Ascending aorta (tissue), 2 donors: ENCODE measurements around the gene PSMG2. TPM values are rescaled to one million over a fixed set of nuclear protein-coding genes. Genes with fewer than 3 reads are reported as not detected.

Experiments
- DNase-seq, 2 donors: peaks; one replicate each; pipeline ENCODE4 v3.0.0-alpha.2; 2019; ENCODE audit warnings: low spot score in 2 of 2
- H3K27ac ChIP-seq, 2 donors: fragments of 200-600 bp; sonication (generic); one replicate each; pipeline ENCODE4 v1.5.1; 2016 to 2017; ENCODE audit warnings: mild to moderate bottlenecking in 1 of 2
- H3K27me3 ChIP-seq: fragments of 200-600 bp; sonication (generic); one replicate; pipeline ENCODE4 v1.5.1; 2017
- H3K36me3 ChIP-seq, 2 donors: fragments of 200-600 bp; sonication (generic); one replicate each; pipeline ENCODE4 v1.5.1; 2016
- H3K4me1 ChIP-seq, 2 donors: fragments of 200-600 bp; sonication (generic); one replicate each; pipeline ENCODE4 v1.5.1; 2016 to 2017; ENCODE audit warnings: mild to moderate bottlenecking in 1 of 2
- H3K4me3 ChIP-seq, 2 donors: fragments of 200-600 bp; sonication (generic); one replicate each; pipeline ENCODE4 v1.5.1; 2016 to 2017; ENCODE audit warnings: mild to moderate bottlenecking in 1 of 2
- H3K9me3 ChIP-seq, 2 donors: fragments of 200-600 bp; sonication (generic); one replicate each; pipeline ENCODE4 v1.5.1; 2016
- intact Hi-C: fragments of 100-400 bp; cut with DNase I; formaldehyde crosslinking; loops from one replicate; pipeline ENCODE4 v1.15.1; 2023
- total RNA-seq: library from RNA; depleted of rRNA; stranded (reverse); fragments of >200 nt; gene quantifications from one replicate; pipeline ENCODE4 v1.1.0, GENCODE V29; 2016
- TF ChIP-seq, protein P1 (sequence below), 3 experiments: fragments of 200-600 bp in 2 of 3; fragments of 450-650 bp in 1 of 3; sonication (generic) in 2 of 3; IDR thresholded peaks; one replicate each; pipeline ENCODE4 v1.5.1; 2016 to 2019; ENCODE audit warnings: antibody characterized with exemption in 3 of 3, mild to moderate bottlenecking in 1 of 3, moderate library complexity in 1 of 3

The PSMG2 gene
- total RNA-seq, 1 donor from 2014 or later = 52.2 TPM

DNA sequence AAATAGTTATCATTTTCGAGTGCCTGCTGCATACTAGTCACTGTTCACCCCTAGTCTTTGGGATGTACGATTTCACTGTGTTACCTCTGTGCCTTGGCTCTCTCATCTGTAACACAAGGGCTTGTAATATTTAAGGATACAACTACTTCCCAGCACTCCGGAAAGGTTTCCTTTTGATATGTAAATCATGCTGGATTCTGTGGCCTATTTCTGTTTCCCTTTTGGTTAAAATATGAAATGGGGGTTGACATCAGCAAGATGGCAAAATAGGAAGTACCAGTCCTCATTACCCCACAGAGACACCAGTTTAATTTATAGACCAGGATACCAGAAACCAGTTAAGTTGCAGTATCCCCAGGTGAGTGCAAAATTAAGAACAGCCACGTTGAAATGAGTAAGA, 23.5 kb downstream of the PSMG2 start:
- Histone ChIP-seq H3K27ac (no peak overlapping the region), H3K36me3 (peaks cover 32 to 53% of the 10 kb centered on the region in 2 donors), H3K4me3 (no peak overlapping the region), H3K4me1 (no peaks in the 10 kb centered on the region), H3K27me3 (no peaks in the 10 kb centered on the region), H3K9me3 (no peaks in the 10 kb centered on the region)
- intact Hi-C loops = loop anchor here (5.0 kb wide), 2 partner anchors 166 to 266 kb away; partner anchors contain the start of gene CEP192
- DNase-seq = no peak
- TF ChIP-seq, protein P1, sequence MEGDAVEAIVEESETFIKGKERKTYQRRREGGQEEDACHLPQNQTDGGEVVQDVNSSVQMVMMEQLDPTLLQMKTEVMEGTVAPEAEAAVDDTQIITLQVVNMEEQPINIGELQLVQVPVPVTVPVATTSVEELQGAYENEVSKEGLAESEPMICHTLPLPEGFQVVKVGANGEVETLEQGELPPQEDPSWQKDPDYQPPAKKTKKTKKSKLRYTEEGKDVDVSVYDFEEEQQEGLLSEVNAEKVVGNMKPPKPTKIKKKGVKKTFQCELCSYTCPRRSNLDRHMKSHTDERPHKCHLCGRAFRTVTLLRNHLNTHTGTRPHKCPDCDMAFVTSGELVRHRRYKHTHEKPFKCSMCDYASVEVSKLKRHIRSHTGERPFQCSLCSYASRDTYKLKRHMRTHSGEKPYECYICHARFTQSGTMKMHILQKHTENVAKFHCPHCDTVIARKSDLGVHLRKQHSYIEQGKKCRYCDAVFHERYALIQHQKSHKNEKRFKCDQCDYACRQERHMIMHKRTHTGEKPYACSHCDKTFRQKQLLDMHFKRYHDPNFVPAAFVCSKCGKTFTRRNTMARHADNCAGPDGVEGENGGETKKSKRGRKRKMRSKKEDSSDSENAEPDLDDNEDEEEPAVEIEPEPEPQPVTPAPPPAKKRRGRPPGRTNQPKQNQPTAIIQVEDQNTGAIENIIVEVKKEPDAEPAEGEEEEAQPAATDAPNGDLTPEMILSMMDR (IDR thresholded peaks at IDR 0.05) = no peak

DNA sequence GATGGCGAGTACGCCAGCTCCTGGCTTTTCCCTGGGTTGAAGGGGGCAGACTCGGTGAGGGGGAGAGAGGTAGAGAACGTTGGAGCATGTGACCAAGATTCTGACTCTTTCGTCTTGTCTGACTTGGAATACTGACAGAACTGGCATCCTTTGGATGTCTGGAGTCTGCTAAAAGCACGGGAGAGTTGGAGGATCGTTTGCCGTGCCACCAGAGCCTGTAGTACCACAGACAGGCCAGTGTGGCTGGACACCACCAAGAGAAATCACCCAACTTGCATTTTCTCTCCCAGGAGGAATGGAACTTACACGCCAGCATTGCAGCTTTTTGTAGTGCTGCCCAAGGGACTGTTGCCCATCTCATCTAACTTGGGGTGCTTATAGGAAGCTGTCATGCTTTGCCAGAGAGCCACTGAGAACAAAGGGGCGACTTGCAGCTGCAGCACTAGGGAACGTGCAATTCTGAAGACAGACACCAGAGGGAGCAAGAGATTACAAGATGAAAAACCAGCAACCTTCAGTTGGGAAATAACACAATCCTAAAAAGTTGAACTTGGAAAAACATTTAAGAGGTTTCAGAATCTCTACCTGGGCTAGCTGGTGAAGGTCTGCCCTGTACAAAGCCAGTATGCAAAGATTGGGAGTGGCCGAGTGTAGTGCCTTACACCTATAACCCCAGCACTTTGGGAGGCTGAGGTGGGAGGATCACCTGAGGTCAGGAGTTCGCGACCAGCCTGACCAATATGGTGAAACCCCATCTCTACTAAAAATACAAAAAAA, 24.1 kb downstream of the PSMG2 start:
- peak in 1 of 2 donors; percentile 71 for DNase-seq
- Histone ChIP-seq H3K4me3 (no peak overlapping the region), H3K27ac (no peak overlapping the region), H3K36me3 (peaks cover 30 to 47% of the 10 kb centered on the region in 2 donors), H3K4me1 (no peaks in the 10 kb centered on the region), H3K9me3 (no peaks in the 10 kb centered on the region), H3K27me3 (no peaks in the 10 kb centered on the region)
- TF ChIP-seq, protein P1 (IDR thresholded peaks at IDR 0.05) = peak; percentile 86 to 96 (median 89)
- intact Hi-C loops = loop anchor here (1.0 to 5.0 kb wide), 3 partner anchors 165 to 265 kb away; partner anchors contain the start of gene CEP192

DNA sequence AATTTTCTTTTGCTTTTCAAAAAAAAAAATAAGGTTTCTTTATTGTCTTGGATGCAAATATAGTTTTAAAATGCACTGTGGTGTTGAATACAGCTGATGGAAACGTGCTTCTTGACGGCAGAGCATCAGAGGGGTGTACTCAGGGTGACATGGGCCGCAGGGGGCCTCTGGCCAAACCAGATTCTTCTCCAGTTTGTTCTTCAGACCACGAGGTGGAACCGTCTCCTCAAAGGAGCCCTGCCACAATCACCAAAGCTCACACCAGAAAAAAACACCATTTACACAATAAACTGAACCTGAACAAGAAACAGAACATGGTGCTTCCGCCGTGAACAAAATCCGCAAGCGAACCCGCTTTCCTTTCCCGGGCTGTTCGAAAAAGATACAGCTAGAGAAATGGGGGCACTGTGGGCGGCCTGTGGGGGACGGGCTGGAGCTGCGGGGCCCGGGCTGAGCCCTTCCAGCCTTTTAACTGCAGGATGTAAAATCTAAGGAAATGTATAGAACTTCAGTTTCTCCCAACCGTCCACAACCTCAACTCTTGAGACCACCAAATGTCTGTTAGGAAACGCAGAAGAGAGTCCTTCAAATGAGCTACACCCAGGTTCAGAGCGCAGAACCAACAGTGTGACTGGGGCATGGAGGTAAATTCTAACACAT, 34.5 kb downstream of the PSMG2 start:
- TF ChIP-seq, protein P1 (IDR thresholded peaks at IDR 0.05) = no peak
- Histone ChIP-seq H3K27ac (no peak overlapping the region), H3K36me3 (no peaks in the 10 kb centered on the region), H3K4me1 (no peaks in the 10 kb centered on the region), H3K4me3 (no peak overlapping the region), H3K27me3 (no peaks in the 10 kb centered on the region), H3K9me3 (no peaks in the 10 kb centered on the region)
- no peak for DNase-seq
- intact Hi-C loops = no loop called here

DNA sequence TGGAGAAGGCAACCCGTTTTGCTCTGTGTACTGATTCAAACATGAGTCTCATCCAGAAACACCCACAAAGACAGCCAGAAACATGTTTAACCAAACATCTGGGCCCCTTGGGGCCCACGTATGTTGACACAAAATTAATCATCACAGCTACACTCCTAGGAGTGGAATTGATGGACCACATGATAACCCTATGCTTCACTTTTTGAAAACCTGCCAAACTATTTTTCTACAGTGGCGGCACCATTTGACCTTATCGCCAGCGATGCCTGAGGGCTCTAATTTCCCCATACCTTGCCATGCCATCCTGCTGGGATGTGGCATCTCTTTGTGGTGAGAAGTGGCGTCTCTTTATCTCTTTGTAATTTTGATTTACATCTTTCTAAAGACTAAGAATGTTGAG, 38.5 kb downstream of the PSMG2 start:
- no peak overlapping the region for H3K27ac ChIP-seq
- no peak overlapping the region for H3K4me3 ChIP-seq
- intact Hi-C loops = loop anchor here (5.0 kb wide), 1 partner anchor 151 kb away; no protein-coding TSS in a partner anchor
- no peaks in the 10 kb centered on the region for H3K27me3 ChIP-seq
- TF ChIP-seq, protein P1 (IDR thresholded peaks at IDR 0.05) = no peak
- H3K36me3 ChIP-seq = no peaks in the 10 kb centered on the region
- no peaks in the 10 kb centered on the region for H3K4me1 ChIP-seq
- H3K9me3 ChIP-seq = no peaks in the 10 kb centered on the region
- DNase-seq = no peak

DNA sequence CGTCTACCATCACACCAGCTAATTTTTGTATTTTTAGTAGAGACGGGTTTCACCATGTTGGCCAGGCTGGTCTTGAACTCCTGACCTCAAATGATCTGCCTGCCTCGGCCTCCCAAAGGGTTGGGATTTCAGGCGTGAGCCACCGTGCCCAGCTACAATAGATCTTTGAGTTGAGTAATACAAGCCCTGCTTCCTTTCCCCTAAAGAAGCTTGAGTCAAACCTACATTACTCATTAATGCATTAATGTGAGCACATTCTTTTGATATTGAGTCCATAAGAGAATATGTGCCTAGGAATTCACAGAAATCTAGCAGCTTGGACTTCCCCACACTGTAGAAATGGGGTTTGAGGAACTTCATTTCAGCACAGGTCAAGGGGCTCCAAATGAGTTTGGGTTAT, 39.6 kb downstream of the PSMG2 start:
- intact Hi-C loops = loop anchor here (5.0 kb wide), 1 partner anchor 150 kb away; no protein-coding TSS in a partner anchor
- no peak overlapping the region for H3K4me3 ChIP-seq
- TF ChIP-seq, protein P1 (IDR thresholded peaks at IDR 0.05) = no peak
- no peaks in the 10 kb centered on the region for H3K36me3 ChIP-seq
- no peak overlapping the region for H3K27ac ChIP-seq
- H3K9me3 ChIP-seq = no peaks in the 10 kb centered on the region
- no peaks in the 10 kb centered on the region for H3K27me3 ChIP-seq
- no peaks in the 10 kb centered on the region for H3K4me1 ChIP-seq
- no peak for DNase-seq
